ENCODE results near the gene TP53I13.

The TP53I13 gene

GRCh38 chr17:29546085-29546484, 22.4 kb upstream of the TP53I13 start:
- H3K4me3 ChIP-seq (ENCODE audit: low read depth in 1 of 2, low read length in 1 of 2) = no peak overlapping the region
- TF ChIP-seq CTCF (IDR thresholded peaks at IDR 0.05) = no peak
- no peak overlapping the region for H3K27ac ChIP-seq
- peaks cover 50% of the 10 kb centered on the region for H3K36me3 ChIP-seq
- H3K9me3 ChIP-seq = no peaks in the 10 kb centered on the region
- H3K4me1 ChIP-seq (ENCODE audit: control insufficient read depth in 1 of 2, insufficient read depth in 1 of 2, low read depth in 1 of 2, low read length in 1 of 2) = no peaks in the 10 kb centered on the region
- no peaks in the 10 kb centered on the region for H3K27me3 ChIP-seq

DNA sequence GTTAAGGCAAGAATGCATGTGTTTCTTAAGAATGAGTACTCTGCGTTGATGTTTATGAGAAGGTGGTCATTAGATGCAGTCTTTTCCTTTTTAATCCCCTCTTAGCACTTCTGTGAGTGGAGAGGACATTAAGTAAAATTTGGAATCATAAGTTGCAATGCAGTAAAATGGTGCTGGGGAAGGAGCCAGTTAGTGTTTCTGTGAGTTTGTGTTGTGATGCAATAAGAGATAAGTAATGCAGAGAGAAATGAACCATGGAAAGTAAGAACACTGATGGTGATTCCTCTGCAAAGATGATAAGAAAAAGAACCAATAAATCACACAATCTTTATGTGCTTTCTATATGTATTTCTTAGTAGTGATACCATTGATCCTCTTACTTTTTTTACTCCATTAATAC, 21.7 kb upstream of the TP53I13 start:
- Histone ChIP-seq H3K4me1 (ENCODE audit: control insufficient read depth in 1 of 2, insufficient read depth in 1 of 2, low read depth in 1 of 2, low read length in 1 of 2) (no peaks in the 10 kb centered on the region), H3K9me3 (no peaks in the 10 kb centered on the region), H3K36me3 (peaks cover 43% of the 10 kb centered on the region), H3K4me3 (ENCODE audit: low read depth in 1 of 2, low read length in 1 of 2) (no peak overlapping the region), H3K27ac (no peak overlapping the region), H3K27me3 (no peaks in the 10 kb centered on the region)
- no peak for TF ChIP-seq CTCF (IDR thresholded peaks at IDR 0.05)

GRCh38 chr17:29549177-29549923, 19.2 kb upstream of the TP53I13 start:
- H3K27ac ChIP-seq = no peak overlapping the region

GRCh38 chr17:29555840-29556239, 12.7 kb upstream of the TP53I13 start:
- H3K4me3 ChIP-seq (ENCODE audit: low read depth in 1 of 2, low read length in 1 of 2) = no peak overlapping the region
- no peaks in the 10 kb centered on the region for H3K36me3 ChIP-seq
- no peaks in the 10 kb centered on the region for H3K9me3 ChIP-seq
- H3K27me3 ChIP-seq = no peaks in the 10 kb centered on the region
- no peak for TF ChIP-seq CTCF (IDR thresholded peaks at IDR 0.05)
- H3K4me1 ChIP-seq (ENCODE audit: control insufficient read depth in 1 of 2, insufficient read depth in 1 of 2, low read depth in 1 of 2, low read length in 1 of 2) = no peaks in the 10 kb centered on the region
- H3K27ac ChIP-seq = no peak overlapping the region

More at GRCh38 chr17:29549177-29549923, 19.2 kb upstream of the TP53I13 start:
- H3K27me3 ChIP-seq = no peaks in the 10 kb centered on the region
- no peaks in the 10 kb centered on the region for H3K4me1 ChIP-seq (ENCODE audit: control insufficient read depth in 1 of 2, insufficient read depth in 1 of 2, low read depth in 1 of 2, low read length in 1 of 2)
- peaks cover 17% of the 10 kb centered on the region for H3K36me3 ChIP-seq
- no peaks in the 10 kb centered on the region for H3K9me3 ChIP-seq
- TF ChIP-seq CTCF (IDR thresholded peaks at IDR 0.05) = no peak
- H3K4me3 ChIP-seq (ENCODE audit: low read depth in 1 of 2, low read length in 1 of 2) = no peak overlapping the region

- Histone ChIP-seq H3K9me3 (no peaks in the 10 kb centered on the region), H3K27ac (no peak overlapping the region), H3K4me1 (ENCODE audit: control insufficient read depth in 1 of 2, insufficient read depth in 1 of 2, low read depth in 1 of 2, low read length in 1 of 2) (no peaks in the 10 kb centered on the region), H3K36me3 (no peaks in the 10 kb centered on the region), H3K27me3 (peaks cover 9% of the 10 kb centered on the region), H3K4me3 (ENCODE audit: low read depth in 1 of 2, low read length in 1 of 2) (no peak overlapping the region)
- no peak for TF ChIP-seq CTCF (IDR thresholded peaks at IDR 0.05)
These were observed 11.3 kb upstream of the TP53I13 start for GRCh38 chr17:29557085-29557738.
